GM19035 (cell line): Measurements from ENCODE around the gene C3orf85.
"Not testable (repeated sequence)": the region's sequence is repeated elsewhere in the genome, so short reads cannot be mapped to it uniquely, and the experiment has no call there.

Experiments
- ATAC-seq: cut with Tn5 transposase; IDR thresholded peaks from one replicate; pipeline ENCODE4 v1.9.1; 2021; ENCODE audit not compliant: unreplicated experiment

C3orf85 gene

GRCh38 chr3:109136523-109136922 lies at the start of gene C3orf85:
TSS of gene C3orf85 (plus strand) at chr3:109136719. CDS start at chr3:109136848, 129 bp downstream.
- no peak for ATAC-seq

- ATAC-seq: no peak
Measured at GRCh38 chr3:109089265-109089664, 47.3 kb upstream of the C3orf85 start.

GRCh38 chr3:109091846-109092245 lies 44.7 kb upstream of the C3orf85 start:
- no peak for ATAC-seq

GRCh38 chr3:109093561-109093960 lies 43.0 kb upstream of the C3orf85 start:
- ATAC-seq: no peak

DNA sequence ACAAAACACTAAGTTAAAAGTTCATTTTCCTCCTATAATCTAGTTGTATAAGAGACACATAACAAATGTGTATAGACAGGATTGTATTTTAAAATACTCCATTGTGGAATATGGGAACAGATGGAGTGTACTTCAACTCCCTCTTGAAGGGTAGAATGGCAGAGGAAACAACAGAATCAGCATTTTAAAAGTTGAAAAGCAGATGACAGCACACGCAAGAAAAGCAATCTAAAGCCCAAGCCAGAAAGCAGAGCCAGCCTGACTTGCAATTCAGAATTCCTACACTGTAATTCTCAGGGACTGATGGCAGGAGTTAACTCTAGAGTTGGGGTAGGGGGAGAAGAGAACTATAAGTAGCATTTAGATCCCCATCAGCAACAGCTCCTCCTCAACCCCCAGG lies 41.4 kb upstream of the C3orf85 start:
- ATAC-seq: no peak

GRCh38 chr3:109098079-109098644 lies 38.4 kb upstream of the C3orf85 start:
- no peak for ATAC-seq

DNA sequence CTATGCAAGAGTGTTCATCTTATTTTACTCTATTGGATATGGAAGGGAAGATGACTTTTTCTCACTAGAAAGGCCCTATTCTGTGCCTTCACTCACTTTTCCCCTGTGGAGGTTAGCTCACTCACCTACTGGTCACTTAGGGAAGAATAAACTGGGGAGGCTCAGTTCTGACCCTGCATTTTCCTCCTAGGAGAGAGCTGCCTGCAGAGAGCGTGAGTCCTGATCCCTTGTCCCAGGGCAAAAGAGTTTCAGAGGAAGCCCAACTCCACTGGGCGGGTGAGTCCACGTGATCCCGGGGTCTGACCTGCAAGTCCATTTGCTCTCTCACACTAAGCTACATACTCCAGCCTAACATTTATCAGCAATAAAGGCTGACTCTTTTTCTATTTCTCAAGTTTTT lies 26.9 kb upstream of the C3orf85 start:
- ATAC-seq: no peak

- no peak for ATAC-seq
Measured at GRCh38 chr3:109112946-109113760, 23.4 kb upstream of the C3orf85 start.

DNA sequence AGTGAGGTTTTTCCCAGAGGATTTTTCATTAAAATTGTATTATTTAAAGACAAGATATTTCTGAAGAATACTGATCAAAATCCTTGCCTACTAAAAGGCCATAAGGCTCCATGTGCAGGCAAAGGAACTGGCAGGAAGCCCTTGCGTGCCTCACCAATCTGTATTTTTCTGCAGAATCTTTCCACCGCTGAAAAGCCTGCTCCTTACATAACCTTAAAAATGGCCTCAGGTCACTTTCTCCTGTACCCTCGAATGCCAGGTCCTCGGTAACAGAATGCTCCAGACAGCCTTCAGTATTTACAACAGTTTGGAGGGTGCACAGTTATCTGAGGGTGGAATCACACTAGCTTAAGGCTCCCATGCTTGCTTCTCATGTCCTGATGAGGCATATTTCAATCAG lies 21.8 kb upstream of the C3orf85 start:
- no peak for ATAC-seq

DNA sequence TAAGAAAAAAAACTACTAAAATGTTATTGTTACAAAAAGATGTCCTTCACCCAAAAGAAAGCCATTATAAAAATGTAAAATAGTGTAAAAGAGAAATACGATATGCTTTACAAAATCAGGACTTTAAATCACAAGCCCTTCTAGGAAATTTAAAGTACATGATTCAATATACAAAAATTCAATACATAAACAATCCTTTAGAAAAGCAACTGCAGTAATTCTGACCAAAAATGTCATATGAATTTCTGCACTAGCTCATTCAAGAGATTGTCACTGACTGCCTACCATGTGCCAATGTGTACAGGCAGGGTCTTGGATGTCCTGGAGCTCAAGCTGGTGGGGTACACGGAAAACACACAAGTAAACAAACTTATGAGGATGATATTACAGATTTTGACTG lies 21.1 kb upstream of the C3orf85 start:
- ATAC-seq: no peak

GRCh38 chr3:109116031-109116430 lies 20.5 kb upstream of the C3orf85 start:
- ATAC-seq: no peak

DNA sequence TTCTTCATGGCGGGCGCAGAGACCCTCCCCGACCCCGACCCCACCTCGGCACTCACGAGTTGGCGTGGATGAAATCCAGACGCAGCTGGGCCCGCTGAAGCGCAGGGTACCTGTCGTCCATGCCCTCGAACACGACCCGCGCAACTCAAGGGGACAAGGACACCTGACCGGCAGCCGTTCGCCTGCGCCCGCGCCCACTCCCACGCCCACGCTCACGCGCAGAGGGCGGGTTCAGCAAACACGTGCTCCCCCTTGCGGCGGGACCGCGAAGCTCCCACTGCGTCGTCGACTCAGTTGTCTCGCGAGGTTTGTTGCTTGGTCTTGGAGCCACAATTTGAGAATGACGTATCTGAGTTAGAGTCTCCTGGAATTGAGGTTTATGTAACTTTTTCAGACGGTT lies 18.6 kb upstream of the C3orf85 start, which contains the start of gene MORC1:
Gene MORC1 (minus strand): TSS at position 196 of the 400 bp plus-strand sequence. CDS start 75 bp downstream, at position 121.
- ATAC-seq: no peak

DNA sequence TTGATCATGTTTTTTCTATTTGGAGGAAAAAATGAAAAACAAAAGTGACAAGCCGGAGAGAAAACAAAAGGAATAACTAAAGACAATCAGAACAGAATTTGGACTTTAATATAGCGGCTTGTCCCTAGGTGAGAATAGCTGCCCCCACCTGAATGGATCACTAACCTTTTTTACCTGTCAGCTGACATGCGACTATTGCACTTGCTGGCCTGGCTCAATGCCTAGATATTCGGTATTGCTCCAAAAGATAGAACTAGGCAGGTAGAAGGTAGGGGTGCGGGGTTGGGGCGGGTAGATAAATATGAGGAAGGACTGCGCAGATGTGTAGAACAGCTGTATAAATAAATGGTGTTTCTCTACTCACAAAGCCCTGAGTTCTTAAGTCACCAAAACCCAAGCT lies 17.9 kb upstream of the C3orf85 start:
- ATAC-seq: no peak

DNA sequence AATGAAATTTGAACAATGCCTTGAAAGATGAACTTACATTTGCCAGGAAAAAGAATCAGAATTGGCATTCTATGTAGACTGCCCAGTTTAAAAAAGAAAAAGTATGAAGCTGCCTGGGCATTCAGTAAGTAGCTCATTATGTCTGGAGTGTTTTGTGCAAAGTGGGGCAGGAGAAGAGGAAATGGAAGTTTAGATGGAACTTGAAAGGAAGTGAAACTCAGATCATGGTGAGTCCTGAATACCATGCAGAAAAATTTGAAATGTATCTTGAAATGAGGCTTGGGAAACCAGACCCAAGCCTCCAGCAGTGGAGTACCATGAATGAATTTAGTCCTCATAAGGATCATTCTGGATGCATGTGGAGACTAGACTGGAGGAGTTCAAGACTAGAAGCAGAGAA lies 13.8 kb upstream of the C3orf85 start:
- ATAC-seq: no peak

DNA sequence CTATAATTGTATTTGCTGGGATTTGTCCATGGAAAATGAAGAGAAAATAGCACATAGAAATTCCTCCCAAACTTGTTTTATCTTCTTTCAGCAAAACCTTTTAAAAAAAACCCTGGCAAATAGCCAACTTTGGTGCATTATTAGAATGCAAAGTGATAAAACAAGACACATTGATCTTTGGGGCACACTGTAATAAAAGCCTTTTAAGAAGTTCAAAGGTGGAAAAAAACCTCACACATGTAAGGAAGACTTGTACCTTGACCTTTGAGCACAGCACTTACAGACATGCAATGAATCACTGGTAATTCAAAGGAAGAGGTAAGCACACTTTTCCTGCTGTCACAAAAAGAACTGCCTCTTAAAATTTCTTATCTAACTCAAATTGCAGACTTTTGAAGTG lies 10.6 kb upstream of the C3orf85 start:
- ATAC-seq: no peak

DNA sequence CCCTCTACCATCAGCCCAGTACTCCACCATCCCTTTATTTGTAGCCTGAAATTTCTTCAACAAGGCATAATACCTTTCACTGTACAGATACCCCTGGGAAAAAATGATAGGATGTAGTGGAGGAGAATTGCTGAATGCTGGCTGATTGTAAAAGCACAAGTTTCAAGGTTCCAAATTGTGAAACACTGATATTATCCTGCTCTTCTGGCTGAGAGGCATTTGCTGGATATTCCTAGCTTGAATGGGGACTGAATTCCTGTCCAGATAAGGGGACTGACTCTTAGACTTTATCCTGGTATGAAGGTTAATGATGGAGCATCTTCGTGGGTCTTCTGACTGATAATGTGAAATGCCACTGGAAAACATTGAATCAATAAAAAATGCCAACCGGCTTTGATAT lies 9.0 kb upstream of the C3orf85 start:
- no peak for ATAC-seq

DNA sequence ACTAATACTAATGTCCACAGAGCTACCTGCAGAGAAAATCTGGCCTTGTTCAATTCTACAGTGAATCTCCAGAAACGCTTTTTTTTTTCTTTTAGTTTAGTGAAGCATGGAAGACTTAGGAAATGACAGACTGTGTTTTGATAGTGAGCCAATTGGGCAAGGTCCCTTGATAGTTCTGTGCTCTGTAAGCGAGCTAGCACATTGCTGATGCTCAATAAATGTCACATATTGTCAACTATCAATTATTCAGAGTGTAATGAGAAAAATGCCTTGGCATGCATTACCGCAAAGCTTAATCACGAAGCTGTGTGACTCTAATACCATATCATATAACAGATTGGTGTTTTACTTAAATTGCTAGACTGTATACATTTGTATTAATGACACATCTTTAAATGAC lies 5.2 kb upstream of the C3orf85 start:
- no peak for ATAC-seq

GRCh38 chr3:109132801-109133473 lies 3.6 kb upstream of the C3orf85 start:
- ATAC-seq: no peak

DNA sequence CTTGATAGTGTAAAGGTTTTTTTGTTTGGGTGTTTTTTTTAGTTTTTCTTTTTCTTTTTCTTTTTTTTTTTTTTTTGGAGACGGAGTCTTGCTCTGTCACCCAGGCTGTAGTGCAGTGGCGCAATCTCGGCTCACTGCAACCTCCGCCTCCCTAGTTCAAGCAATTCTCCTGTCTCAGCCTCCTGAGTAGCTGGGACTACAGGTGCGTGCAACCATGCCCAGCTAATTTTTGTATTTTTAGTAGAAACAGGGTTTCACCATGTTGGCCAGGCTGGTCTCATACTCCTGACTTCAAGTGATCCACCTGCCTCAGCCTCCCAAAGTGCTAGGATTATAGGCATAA lies 3.1 kb upstream of the C3orf85 start:
- ATAC-seq: not testable (repeated sequence)

DNA sequence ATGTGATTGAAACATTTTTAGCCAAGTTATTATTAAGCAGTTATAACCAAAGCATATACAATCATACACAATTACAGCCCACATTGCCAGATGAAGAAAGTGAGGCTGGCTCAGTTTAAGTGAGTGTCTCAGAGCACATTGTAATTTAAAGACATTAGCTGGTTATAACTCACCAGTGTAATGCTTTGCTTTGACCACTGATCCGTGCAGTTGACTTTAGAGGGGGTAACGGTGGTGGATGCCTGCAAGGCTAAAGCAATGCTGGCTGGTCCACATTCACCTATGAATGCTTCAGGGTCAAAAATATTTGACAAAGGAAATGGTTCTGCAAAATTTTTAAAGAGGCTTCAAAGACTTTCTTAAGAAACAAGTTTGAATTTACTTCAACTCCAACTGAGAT lies 1.2 kb downstream of the C3orf85 start:
- ATAC-seq: no peak

DNA sequence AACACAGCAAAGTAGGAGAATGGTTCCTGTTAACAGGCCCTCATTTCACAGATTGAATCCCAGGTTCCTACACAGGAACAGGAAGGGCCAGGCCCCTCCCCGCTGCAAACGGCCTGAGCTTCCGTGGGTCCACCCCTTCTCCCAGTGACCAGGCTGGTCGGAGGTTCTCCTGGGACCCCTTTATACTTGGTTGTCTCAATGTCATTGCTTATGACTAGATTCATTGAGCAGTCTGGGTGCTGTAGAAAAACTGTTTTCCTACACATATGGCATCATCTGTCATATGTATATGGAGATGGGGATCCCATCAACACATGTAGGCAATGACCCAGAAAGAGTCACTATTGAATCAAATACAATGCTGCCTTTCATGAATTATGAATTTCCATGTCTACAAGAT lies 3.8 kb downstream of the C3orf85 start:
- ATAC-seq: no peak

DNA sequence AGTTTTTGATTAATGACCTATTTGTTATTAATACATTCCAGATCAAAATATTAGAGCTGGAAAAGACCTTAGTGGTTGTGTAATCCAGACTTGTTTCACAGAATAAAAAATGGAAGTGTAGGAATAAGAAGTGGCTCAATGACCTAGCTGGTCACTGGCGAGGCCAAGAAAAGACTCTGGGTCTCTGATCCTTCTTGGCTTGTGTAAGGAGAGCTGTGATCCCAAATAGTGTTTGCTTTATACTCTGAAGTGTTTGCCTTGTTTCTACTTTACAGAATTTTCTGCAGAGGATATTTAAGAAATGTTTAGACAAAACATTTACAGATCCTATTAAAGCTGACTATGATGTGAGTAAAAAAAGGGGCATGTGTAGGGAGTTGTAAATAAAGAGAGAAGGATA lies 7.1 kb downstream of the C3orf85 start:
- no peak for ATAC-seq
